ENCODE measurements around the gene ABCG1.

ABCG1 gene

DNA sequence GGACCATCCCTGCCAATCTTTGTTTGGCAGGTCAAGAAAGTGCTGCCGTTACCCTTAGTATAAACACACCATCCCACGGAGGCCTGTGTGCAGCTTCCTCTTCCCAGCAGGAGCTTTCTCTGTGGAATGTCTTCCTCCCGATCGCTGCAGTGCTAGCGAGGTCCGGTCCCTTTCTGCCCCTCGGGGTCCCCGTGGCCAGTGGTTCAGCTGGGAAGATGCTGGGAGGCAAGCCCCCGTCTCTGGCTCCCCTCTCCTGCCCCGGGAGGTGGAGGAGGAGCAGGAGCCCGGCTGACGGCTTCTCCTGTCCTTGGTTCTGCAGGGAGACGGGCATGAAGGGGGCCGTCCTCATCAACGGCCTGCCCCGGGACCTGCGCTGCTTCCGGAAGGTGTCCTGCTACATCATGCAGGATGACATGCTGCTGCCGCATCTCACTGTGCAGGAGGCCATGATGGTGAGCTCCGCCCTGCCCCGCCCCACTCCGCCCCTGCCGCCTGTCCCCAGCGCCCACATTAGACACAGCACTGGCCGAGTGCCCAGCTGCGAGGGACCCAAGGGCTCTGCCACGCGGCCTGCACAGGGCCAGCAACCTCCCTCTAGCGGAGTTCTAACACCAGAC is 54.2 kb downstream of the ABCG1 start:
- no peak for DNase-seq

DNA sequence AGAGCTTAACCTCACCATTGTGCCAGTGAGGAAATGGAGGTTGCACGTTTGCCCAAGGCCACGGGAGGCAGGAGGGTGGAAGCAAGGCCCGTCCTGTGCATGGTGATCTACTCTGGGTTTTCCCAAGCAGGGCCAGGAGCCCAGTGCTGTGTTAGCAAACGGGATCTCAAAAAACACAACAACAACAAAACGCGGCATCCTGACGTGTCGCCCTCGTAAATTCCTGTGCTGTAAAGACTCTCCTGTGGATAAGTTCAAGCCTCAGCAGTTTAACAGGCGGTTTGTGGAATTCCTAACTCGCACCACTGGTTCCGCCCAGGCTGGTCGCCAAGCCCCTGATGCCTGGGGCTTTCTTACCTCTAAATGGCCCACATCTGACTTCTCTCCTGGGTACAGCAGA is 57.1 kb downstream of the ABCG1 start:
- DNase-seq, result no peak

DNA sequence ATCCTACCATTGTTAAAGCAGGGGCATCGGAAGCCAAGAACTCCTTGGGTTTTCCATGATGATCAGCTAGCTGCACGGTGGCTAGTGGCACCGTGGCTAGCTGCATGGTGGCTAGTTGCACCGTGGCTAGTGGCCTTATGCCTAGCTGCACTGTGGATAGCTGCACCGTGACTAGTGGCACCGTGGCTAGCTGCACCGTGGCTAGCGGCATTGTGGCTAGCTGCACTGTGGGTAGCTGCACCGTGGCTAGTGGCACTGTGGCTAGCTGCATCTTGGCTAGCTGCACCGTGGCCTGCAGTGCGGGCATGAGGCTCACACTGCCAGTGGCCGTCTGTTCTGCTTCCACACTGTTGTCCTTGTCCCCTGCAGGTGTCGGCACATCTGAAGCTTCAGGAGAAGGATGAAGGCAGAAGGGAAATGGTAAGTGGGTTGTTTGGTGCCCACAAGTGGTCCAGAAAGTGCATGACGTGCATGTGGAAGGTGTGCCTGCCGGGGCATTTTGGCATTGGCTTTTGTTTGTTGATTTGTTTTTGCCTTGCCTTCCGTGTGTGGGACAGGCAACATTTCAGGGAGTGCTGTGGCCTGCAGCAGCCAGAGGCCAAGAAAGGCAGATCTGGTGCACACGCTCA is 57.7 kb downstream of the ABCG1 start:
- DNase-seq, result no peak

DNA sequence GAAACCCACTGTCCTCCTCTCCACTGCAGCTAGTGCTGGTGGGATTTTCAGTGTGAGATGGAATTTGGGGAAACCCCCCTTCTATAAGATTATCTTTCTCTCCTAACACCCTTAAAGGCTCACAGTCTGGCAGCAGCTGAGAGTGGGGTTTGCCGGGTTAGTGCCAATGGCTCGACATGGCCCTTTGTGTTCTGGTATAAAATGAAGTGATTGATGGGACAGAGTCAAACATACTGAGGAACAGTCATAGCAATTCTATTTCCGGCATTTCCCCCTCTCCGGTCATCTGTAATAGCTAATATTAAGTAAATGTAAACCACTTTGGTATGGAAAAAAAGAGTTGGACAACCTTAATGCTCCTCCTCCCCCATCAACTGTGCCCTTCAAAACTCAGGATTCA is 58.7 kb downstream of the ABCG1 start:
- DNase-seq, result no peak

DNA sequence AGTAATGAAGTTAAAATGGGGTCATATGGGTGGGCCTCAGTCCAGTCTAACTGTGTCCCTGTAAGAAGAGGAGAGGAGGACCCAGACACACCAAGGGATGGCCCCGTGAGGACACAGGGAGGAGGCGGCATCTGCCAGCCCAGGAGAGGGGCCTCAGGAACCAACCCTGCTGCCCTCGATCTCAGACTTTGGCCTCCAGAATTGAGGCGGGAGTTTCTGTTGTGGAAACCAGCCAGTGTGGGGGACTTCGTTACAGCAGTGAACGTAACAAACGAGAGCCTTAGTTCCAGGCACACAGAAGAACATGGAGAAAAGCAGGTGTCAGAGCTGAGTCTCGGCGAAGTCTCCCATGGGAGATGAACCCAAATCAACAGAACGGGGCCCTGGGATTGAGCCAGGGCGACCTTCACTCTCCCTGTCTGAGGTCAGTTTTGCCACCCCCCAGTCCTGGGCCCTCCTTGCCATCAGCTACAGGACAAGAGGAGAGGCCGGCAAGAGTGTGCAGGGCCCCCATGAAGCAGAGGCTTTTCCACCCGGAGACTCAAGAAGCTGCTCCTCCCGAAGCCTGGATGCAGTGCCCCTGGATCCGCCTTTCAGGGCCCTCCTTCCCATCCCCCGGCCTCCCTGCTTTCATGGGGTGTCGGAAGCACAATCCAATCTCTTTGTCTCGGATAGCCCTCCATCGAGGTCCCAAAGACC is 59.7 kb downstream of the ABCG1 start:
- DNase-seq, result no peak

DNA sequence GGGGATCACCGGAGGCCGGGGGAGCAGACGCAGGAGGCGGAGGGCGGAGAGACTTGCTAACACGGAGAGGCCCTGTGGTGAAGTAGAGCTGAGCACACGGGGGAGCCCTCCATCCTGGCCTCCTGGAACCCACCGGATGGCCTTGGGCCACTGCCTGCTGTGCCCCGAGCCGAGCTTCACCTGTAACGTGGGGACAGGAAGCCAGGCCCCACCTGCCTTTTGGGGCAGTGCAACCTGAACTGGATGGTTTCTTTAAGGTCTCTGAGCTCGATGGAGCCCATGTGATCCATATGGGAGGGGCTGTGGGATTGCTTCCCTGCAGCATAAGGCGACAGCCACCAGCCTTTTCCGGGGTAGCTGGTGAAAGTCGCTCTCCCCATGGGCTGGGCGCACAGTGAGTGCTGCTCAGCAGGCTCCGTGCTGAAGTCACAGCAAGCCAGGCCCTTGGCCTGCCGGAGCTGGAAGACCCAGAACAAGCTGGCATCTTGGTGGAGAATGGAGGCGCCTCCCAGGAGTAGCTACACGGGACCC is 60.5 kb downstream of the ABCG1 start:
- no peak for DNase-seq

DNA sequence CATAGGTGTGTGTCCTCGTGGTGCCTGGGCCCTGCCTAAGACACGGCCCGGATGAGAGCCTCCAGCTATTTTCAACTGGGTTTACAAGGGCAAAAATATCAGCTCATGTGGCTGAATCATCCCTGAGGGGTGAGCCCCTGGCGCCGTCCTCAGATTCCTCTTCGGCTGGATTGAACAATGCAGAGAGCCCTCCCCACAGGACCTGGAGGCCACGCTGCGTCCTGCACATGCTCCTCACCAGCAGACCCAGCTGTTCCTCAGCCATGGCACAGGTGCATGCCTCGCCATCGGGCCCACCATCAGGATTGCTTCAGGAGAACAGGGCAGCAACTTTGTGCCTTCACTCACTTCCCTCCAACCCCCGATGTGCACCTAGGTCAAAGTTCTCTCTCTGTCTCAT is 60.9 kb downstream of the ABCG1 start:
- DNase-seq, result no peak

DNA sequence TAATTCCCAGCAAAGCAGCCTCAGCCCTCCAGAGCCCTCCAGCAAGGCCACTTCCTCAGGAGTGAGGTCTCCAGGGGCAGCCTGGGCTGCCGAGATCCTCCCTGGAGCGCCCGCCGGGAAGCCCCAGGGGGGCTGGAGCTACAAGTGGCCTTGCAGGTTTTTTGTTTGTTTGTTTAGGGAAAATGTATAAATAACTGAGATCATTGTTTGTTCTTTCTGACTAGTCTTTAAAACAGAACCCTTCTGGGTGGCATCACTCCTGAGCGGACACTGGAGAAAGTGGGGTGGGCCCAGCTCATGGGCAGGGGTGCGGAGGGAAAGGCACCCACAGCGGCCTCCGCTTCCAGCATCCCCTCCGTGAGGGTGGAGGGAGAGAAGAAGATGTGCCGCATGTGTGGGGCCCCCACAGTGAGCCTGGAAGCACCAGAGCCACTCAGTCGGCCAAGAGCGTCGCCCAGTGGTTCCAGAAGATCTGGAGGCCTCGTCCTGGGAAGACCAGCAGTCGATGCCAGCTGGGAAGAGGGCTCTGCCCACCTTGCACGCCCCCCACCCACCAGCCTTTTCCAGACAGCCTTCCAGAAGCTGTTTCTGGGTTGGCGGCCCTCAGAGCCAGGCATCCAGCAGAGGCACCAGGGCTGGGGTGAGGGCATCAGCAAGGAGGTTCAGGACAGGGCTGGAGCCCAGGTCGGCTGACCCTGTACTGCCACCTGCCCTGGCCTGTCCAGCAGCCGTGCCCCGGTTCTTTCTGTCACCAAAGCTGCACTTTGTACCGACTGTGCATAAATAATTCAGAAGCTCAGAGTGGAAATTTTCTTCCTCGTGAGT is 61.6 kb downstream of the ABCG1 start:
- DNase-seq, result no peak

DNA sequence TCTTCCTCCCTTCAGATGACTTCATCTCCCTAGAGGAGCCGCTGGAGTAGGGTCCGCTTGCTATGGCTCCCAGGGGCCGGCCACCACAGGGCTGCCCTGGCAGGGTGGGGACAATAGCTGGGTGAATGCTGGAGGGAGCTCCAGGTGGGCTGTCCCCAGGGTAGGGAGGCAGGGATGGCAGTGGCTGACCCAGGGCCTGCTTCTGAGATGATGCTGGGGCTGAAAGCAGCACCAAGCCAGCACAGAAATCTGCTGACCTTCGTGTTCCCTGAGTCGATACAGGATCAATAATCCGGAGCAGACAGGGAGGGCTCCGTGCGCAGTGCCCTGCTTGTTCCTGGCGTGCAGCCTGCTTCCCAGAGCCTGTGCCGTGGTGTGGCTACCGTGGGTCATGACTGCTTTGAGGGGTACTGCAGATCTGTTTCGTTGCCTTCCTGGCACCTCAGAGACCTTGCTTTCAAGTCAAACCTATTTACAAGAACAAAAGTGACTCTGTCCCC is 62.3 kb downstream of the ABCG1 start:
- DNase-seq, result no peak

DNA sequence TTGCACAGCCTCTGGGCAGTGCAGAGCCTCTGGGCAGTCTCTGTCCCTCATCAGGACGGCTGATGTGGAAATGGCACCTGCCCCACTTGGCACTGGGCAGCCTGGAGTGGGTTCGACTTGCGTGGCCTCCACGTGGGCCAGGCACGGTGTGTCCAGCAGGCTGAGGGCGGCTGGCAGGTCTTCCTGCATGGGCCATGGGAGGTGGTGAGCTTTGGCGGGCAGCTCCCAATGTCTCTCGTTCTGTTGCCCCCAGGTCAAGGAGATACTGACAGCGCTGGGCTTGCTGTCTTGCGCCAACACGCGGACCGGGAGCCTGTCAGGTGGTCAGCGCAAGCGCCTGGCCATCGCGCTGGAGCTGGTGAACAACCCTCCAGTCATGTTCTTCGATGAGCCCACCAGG is 63.1 kb downstream of the ABCG1 start:
- DNase-seq, result no peak

DNA sequence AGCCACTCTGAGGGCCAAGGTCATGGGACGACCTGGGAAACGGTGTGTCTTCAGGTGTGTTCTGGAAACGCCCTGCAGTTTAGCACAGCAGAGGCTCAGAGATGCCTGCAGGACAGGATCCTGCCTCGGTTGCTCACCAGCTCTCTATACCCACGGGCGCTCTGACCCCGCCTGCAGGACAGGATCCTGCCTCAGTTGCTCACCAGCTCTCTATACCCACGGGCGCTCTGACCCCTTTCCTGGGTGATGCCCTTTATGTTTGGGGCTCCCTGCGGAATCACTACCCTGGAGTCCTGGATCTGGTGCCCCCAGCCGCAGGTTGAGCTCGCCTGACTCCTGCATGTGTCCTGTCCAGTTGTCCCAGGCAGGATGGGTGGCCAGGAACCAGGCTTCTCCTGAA is 63.8 kb downstream of the ABCG1 start:
- no peak for DNase-seq

DNA sequence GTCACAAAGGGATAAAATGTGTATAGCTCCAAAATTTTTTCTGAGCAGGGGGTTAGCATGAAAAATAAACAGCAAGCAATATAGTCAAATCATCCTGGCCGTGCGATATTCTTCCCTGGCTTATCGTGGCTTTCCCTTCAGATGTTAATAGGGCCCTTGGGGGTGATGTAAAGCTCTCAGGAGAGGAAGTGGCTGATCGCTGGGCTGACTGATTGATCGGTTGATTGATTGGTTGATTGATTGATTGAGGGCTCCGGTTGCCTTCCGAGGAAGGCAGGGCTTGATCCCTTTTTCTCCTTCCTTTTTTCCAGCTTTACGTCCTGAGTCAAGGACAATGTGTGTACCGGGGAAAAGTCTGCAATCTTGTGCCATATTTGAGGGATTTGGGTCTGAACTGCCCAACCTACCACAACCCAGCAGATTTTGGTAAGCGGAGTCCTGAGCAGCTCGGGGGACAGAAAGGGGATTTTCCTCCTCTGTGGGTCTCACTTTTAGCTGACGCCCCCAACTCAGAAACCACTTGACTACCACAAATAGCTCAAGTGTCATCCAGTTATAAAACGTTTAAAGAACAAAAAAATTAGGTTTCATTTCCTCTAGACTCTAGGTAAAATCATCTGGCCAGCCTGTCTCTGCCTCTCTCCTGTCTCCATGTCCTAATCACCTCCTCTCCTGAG is 66.8 kb downstream of the ABCG1 start:
- DNase-seq, result no peak

DNA sequence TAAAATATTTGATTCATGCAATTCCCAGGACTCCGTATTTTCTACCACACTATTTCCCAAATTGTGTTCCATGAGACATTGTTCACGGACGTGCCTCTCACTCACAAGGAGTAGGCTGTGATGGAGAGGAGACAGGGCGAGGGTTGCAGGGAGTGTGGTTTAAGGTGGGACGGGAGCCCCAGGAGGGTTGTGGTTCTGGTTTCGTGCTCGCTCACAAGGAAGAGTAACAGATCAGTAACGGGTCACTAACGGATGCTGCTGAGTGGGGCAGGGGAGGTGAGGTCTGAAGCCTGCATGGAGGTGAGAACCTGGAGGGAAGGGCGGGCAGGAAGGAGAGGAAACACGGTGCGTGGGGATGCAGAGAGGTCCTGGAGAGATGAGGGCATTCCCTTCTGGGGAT is 67.5 kb downstream of the ABCG1 start:
- no peak for DNase-seq

DNA sequence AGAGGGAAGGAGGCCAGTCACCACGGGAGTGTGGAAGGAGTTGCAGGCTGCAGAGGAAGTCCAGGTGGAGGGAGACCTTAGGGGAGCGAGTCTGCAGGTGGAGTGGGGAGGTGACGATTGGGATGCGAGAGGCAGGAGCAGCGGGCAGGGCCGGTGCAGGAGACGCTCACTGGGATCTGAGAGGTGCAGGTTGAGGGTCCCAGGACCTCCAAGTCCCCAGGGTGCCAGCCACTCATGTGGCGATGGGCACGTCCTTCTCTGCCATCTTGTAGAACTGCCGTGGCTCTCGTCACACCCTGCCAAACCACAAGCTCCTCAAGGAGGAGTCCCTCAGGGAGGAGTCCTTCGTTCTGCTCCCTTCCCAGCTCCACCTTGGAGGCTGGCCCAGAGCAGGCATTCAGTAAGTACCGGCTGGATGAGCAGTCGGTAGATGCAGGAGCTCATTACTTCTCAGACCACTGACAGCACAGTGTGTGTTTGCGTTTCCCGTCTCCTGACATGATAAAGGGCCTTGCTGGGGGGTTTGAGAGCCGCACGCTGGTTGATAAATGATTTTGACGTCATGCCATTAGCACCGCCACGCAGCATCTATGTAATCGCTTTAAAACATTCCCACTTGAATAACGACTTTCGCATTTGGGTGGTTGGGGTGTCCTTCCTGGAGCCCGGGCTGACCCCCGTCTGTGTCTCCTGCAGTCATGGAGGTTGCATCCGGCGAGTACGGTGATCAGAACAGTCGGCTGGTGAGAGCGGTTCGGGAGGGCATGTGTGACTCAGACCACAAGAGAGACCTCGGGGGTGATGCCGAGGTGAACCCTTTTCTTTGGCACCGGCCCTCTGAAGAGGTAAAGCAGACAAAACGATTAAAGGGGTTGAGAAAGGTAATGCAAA is 68.5 kb downstream of the ABCG1 start:
- no peak for DNase-seq

DNA sequence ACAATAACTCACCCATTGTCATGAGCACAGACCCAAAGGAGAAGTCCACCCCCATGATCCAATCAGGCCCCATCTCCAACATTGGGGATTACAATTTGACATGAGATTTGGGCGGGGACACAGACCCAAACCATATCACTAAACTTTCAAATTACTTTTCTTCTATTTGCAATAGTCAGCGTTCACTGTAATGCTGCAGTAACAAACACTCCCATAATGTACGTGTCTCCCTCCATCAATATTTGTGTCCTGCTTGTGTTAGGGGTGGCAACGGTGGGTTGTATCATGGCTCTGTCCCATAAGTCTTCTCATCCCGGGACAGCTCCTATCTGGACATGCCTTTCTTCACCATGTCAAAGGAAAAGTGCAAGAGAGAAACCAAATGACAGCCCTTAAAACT is 70.0 kb downstream of the ABCG1 start:
- DNase-seq, result no peak

DNA sequence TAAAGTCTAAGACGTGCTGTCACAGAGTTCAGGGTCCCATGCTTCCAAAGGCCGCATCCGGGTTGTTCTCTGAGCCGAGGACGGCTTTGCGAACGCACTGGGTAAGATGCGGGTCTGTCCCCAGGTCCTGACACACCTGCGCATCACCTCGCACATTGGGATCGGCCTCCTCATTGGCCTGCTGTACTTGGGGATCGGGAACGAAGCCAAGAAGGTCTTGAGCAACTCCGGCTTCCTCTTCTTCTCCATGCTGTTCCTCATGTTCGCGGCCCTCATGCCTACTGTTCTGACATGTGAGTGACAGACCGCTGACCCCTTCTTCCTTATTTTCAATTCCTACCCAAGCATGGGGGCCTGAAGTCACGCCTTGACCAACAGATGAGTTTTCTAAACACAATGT is 71.0 kb downstream of the ABCG1 start:
- no peak for DNase-seq

DNA sequence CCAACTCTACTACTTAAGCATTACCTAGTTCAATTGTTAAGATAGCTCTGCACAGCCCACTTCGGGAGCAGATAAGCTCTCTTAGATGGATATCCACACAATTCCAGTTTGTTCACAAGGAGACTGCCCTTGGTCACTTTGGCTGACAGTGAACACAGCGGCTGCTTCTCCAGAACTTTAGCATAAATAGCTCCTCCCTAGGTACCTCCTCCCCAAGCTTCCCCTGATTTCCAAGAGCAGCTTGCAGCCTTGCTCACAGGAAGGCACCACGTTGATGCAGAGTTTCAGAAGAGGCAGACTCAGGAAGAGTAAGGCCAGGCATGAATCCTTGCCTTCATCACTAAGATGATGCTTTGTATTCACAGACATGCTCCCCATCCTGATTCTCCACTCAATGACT is 71.6 kb downstream of the ABCG1 start:
- no peak for DNase-seq

DNA sequence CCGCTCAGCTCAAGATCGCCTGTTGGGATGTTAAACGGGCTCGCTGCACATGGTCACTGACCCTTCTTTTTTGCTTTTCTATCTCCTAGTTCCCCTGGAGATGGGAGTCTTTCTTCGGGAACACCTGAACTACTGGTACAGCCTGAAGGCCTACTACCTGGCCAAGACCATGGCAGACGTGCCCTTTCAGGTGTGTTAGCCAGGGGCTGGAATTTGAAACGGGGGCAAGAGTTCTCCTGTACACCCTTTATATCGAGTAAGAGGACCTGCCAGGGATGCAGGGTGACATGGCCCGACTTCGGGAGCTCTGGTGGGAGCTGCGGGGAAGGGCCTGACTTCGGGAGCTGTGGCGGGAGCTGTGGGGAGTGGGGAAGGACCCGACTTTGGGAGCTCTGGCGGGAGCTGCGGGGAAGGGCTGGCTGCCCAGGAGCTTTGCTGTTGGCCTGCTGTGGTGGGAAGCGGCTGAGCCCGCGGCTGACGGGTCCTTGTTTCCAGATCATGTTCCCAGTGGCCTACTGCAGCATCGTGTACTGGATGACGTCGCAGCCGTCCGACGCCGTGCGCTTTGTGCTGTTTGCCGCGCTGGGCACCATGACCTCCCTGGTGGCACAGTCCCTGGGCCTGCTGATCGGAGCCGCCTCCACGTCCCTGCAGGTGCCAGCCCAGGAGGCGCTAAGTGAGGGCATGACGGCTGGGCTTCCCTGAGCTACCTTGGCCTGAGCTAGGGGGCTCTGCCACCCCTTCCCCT is 72.2 kb downstream of the ABCG1 start:
- no peak for DNase-seq

DNA sequence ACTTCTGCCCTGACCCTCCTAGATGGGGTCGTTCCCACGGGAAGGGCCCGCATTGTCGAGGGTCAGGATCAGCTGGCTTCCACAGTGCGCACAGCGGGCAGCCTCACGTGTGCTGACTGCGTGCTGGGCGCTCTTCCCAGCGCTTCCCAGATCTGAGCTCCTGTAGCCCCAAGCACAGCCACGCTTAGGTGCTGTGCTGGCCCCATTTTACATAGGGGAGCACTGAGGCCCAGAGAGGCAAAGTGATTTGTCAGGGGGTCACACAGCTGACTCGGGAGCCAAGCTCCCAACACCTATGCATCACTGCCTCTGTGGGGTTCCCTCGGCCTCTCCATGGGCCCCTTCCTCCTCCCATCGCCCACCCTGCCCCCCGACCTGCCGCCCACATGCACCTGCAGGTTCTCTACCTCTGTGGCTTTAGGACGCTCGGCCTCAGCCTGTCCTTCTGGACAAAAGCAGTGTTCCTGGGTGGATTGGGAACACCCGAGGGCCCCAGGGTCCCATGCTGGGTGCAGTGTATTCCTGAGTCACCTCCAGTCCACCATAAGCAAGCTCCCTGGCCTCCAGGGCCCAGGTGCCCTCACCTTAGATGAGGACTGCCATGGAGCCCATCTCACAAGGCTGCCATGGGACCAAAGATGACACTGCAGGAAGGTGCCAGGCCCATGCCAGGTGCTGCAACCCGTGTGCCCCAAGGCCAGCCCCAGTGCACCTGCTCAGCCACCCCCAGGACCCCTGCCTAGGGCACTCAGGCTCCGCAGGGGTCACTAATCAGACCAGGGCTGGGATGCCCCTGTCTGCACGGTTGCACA is 73.0 kb downstream of the ABCG1 start:
- DNase-seq, result no peak

All from HCEC 1CT (cell line).